HG02798 (cell line): ENCODE data around the gene ZNF106.

ENCODE experiments used
- ATAC-seq: cut with Tn5 transposase; IDR thresholded peaks from one replicate; pipeline ENCODE4 v1.9.1; 2021; ENCODE audit warnings: mild to moderate bottlenecking; ENCODE audit not compliant: unreplicated experiment, poor library complexity

The ZNF106 gene

DNA sequence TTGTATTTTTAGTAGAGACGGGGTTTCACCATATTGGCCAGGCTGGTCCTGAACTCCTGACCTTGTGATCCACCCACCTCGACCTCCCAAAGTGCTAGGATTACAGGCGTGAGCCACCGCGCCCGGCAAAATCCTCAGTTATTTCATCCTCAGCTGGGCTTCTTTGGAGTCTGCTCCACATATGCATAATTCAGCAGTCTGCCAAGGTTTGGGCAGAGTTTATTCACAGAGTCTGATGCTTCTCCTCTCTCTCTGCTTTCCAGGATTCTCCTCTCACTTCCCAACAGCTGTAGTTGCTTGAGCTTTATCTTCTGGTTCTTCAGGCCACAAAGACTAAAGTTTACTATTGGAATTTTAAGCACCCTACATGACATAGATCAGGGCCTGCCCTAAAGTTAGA, 8.2 kb downstream of the ZNF106 start:
- no peak for ATAC-seq

- no peak for ATAC-seq
Observed at GRCh38 chr15:42474827-42475226, 16.1 kb downstream of the ZNF106 start.

DNA sequence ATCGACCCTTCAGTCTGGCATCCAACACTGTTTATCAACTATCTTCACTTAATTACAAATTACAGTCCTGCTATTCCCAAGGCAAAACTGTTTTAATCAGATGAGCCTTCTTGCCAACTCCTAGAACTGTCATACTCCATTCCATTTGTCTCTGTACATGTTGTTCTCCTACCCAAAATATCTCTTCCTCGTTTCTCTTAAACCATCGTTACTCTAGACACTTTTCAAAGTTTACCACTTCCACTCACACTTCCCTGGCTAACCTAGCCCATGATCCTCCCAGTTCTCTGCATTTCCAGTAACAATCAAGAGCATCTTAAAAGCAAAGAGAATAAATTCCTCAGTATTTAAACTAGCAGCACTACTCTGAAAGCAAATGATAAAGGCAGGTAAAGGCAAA, 19.9 kb downstream of the ZNF106 start:
- ATAC-seq = no peak

DNA sequence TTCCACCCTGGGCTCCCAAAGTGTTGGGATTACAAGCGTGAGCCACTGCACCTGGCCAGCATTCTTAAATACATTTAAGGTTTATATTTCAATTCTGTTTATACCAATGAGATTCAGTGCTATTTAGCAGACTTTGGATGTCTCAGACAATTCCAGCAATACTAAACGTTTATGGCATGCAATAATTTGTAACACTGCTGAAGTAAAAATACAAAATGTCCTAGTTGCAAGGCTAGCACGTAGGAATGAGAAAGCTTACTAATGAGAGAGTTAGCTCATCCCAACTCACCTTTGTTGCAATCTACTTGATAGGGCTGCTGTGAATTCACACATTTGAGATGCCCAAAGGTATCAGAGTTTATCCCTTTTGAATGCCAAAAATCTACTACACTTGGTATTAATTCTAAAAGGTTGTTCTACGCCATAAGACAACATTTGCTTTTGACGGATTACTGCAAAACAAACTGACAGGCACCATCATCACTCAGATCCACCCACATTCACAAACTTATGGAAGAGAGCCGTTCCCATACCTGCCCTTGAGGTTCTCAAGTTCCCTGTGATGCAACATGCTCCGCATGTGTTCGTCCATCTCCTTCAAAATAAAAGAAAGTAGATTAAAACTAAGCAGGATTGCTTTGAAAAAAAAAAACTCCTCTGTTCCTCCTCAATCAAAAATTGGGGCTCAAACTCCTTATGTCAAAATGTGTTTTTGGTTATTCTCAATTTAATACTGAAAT, 25.3 kb downstream of the ZNF106 start:
- ATAC-seq = no peak

- ATAC-seq = no peak
Observed at GRCh38 chr15:42461261-42461660, 29.7 kb downstream of the ZNF106 start.

- ATAC-seq = peak; percentile 91
Observed at GRCh38 chr15:42457445-42458442, 33.2 kb downstream of the ZNF106 start.

DNA sequence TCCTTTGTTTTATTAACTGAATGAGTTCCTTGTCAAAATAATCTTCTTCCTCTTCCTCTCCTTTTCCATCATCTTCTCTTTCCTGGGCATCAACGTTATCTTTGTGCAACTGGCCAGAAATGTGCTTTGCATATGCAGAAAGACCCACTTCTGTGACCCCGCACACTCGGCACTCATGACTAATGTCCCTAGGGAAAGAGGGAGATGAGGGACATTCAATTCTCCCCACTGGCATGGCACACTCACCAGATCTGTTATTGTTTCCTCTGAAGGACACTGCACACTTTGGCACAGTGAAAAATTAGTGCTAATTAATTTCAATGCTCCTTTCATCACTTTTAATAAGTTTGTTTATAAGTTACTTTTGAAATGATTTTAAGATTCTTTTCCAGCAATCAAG, 34.0 kb downstream of the ZNF106 start:
- no peak for ATAC-seq

- ATAC-seq = no peak
Observed at GRCh38 chr15:42456531-42456930, 34.4 kb downstream of the ZNF106 start.

DNA sequence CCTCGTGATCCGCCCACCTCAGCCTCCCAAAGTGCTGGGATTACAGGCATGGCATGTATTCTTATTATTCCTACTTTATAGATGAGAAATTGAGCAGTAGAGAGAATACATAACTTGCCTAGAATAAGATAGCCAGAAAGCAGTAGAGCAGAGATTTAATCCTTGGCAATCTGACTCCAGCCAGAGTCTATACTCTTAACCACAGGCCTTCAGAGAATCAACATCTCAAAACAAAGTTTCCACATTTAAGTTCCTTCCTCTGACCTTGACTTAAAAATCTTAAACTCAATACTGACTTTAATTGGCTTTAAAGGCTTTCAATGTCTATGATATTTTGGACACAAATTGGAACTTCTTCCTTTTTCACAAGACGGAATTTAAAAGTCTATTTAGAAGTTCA, 37.1 kb downstream of the ZNF106 start:
- ATAC-seq = no peak

- no peak for ATAC-seq
Observed at GRCh38 chr15:42450425-42450790, 40.5 kb downstream of the ZNF106 start.

GRCh38 chr15:42449770-42450424, 41.0 kb downstream of the ZNF106 start:
- no peak for ATAC-seq

- no peak for ATAC-seq
Observed at GRCh38 chr15:42448281-42448680, 42.7 kb downstream of the ZNF106 start.

GRCh38 chr15:42447599-42447998, 43.3 kb downstream of the ZNF106 start:
- no peak for ATAC-seq

DNA sequence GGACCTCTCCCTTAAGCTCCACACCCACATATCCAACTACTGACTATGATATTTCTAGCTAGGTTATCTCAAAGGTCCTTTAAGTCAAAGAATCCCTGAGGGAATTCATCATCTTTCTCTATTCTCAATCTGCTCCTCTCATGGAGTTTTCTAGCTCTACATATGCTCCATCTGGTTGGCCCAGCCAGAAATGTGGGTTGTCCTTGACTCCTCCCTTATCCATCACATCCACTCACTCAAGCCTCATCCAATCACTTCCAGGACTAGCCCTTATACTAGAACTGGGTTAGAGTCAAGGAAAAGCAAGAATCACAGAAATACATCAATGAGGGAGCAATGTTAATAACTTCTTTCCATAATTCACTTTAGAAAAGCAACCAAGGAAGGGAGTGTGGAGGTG, 45.4 kb downstream of the ZNF106 start:
- no peak for ATAC-seq

DNA sequence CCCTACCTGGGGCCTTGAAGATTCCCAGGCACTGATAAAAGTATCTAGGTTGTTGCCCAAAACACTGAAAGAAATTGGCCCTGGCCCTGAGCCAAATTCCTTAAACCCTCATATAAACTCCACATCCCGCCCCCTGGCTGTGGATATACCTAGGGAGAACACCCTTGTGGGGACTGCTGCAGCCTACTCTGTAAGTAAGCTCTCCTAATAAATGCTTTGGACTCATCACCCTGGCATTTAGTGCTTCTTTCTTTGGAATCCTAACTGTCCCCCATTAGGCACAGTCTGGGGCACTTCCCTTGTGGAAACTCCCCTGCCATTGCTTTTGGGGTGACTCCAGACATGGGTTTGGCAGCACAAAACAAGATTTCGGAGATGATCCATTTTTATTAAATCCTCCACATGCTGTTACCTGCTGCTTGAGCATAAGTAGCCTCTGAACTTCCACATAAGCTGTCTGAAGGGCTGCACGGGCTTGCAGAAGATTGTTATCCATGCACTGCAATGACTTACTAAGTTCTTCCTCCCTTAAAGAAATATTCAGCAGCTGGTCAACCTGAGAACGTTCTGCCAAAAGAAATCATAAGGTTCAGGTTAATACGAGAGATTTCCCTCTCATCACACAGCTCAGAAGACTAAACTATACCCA, 46.4 kb downstream of the ZNF106 start:
- ATAC-seq = no peak

- ATAC-seq = no peak
Observed at GRCh38 chr15:42427429-42428223, 63.3 kb downstream of the ZNF106 start.

DNA sequence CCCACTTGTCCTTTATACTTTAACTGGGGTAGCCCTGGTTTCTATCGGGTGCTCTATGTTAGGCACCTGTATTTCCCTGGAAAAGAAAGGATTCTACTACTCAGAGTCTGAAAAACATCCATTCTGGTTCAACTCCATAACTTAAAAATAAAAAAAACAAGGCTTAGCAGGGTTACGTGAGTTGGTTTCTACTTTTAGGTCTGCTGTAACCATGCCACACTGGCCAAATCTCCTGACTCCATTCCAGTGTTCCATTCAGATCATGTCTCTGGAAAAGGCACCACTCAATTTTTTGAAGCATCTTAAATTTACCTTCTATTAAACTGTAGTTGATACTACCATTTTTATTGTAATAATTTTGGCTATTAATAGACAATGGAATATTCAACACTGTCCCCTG, 69.6 kb downstream of the ZNF106 start:
- no peak for ATAC-seq

GRCh38 chr15:42419369-42419768, 71.6 kb downstream of the ZNF106 start:
- ATAC-seq = no peak

- ATAC-seq = no peak
Observed at GRCh38 chr15:42413920-42414319, 77.0 kb downstream of the ZNF106 start.

DNA sequence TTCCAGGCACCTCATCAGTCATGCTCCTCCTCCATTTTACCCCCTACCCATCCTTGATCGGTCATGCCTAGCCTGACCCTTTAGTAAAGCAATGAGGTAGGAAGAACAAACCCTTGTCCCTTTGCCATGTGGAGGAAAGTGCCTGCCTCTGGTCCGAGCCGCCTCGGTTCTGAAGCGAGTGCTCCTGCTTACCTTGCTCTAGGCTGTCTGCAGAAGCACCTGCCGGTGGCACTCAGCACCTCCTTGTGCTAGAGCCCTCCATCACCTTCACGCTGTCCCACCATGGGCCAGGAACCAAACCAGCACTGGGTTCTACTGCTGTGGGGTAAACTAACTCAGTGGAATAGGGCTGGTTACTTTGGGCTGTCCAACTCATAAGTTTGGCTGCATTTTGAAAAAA, 79.1 kb downstream of the ZNF106 start:
- no peak for ATAC-seq
